H1 (cell line): Measurements from ENCODE around the gene CBY1.

ENCODE experiments used
- CTCF ChIP-seq, 3 experiments: IDR thresholded peaks; 1 replicate in 2 of 3; 2 replicates in 1 of 3; pipeline versions ENCODE4 v1.5.1 to v1.6.1; 2011; ENCODE audit warnings: low read length in 3 of 3, mild to moderate bottlenecking in 3 of 3, inconsistent platforms in 2 of 3, low read depth in 1 of 3, moderate library complexity in 1 of 3; ENCODE audit not compliant: insufficient read depth in 1 of 3; ENCODE audit errors: control extremely low read depth in 1 of 3
- HDAC2 ChIP-seq, 2 experiments: fragments of 300-600 bp in 1 of 2; sonication (generic) in 1 of 2; IDR thresholded peaks; 2 replicates each; pipeline ENCODE4 v1.6.1; 2011 to 2012; ENCODE audit warnings: low read depth in 2 of 2, low read length in 2 of 2, mild to moderate bottlenecking in 2 of 2, moderate library complexity in 2 of 2, borderline replicate concordance in 1 of 2, inconsistent platforms in 1 of 2
- POU5F1 ChIP-seq: IDR thresholded peaks from 2 replicates; pipeline ENCODE4 v1.6.1; 2011; ENCODE audit warnings: low read depth, mild to moderate bottlenecking, low read length, moderate library complexity
- SP1 ChIP-seq: IDR thresholded peaks from 2 replicates; pipeline ENCODE4 v1.6.1; 2011; ENCODE audit warnings: low read depth, low read length
- TAF7 ChIP-seq: optimal IDR thresholded peaks from 2 replicates; pipeline ENCODE3; 2011; ENCODE audit warnings: low read depth, mild to moderate bottlenecking, inconsistent platforms, low read length, moderate library complexity, borderline replicate concordance
- USF2 ChIP-seq: IDR thresholded peaks from 2 replicates; pipeline ENCODE4 v1.6.1; 2011; ENCODE audit warnings: low read length, improper control_type of control experiment

- TF ChIP-seq USF2 (no peak), CTCF (IDR thresholded peaks at IDR 0.05; ENCODE audit: control extremely low read depth in 1 of 3, insufficient read depth in 1 of 3, low read depth in 1 of 3, low read length in 3 of 3) (no peak), HDAC2 (IDR thresholded peaks at IDR 0.05; ENCODE audit: borderline replicate concordance in 1 of 2, low read depth in 2 of 2, low read length in 2 of 2) (no peak), SP1 (no peak), TAF7 (no peak), POU5F1 (no peak)
These were observed 65.1 kb downstream of the CBY1 start for GRCh38 chr22:38721551-38721950.
